Erythroblast (primary cell): ENCODE data around the gene VANGL1.

Experiments
- GATA1 ChIP-seq: IDR thresholded peaks from 2 replicates; pipeline ENCODE4 v1.6.1; 2011; ENCODE audit warnings: low read depth, mild to moderate bottlenecking, control low read depth, low read length, moderate library complexity
- POLR2A ChIP-seq: IDR thresholded peaks from 2 replicates; pipeline ENCODE4 v1.6.1; 2011; ENCODE audit warnings: mild to moderate bottlenecking, low read length

DNA sequence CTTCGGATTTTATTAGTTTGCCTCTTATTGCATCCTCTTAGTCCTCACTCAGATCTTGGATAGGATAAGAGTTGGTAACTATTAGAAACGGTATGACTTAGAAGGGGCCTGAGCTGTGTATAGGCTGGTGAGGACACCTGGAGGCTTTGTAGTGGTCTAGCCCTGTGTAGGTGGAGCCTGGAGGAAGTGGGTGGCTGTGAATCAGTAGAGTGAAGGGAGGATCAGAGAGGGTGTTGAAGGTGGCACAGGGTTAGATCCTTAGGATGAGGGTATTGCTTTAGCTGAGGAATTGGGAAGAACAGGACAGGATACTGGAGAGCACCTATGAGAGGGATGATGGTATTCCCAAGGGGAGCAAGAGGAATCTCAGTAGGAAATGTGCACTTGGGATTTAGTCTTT lies 5.7 kb downstream of the VANGL1 start:
- TF ChIP-seq POLR2A (no peak), GATA1 (no peak)
